Measurements from ENCODE around the gene CLSTN2.

CLSTN2 gene

DNA sequence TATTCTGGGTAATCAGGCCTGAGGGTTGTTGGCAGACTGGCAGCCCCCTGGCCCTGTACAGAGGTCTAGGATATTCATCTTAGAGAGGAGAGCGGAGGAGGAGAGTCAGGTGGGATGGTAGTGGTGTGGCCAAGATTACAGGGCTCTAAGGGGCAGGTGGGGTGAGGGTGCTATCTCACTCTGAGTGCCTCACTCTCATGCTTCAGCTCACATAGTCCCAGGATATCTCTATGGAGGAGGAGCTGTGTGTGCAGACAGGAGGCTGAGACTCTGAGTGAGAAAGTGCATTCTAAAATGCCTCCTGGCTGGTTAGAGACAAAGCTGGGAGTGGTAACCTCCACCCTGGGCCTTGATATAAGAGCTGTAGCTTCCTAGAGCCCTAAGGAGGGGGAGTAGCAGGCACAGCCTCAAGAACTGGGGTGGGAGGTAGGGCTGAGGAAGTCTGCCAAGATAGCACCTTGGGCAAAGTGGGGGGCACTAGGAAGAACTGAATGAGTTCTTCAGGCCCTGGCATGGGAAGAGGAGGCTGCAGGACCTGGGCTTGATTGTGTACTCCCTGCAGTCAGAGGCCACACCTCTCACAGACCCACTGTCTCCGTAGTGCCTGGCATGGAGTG lies 39.9 kb downstream of the CLSTN2 start:
- ChIA-PET POLR2A (no interaction called here), CTCF (no interaction called here)
- TF ChIP-seq, protein P1, sequence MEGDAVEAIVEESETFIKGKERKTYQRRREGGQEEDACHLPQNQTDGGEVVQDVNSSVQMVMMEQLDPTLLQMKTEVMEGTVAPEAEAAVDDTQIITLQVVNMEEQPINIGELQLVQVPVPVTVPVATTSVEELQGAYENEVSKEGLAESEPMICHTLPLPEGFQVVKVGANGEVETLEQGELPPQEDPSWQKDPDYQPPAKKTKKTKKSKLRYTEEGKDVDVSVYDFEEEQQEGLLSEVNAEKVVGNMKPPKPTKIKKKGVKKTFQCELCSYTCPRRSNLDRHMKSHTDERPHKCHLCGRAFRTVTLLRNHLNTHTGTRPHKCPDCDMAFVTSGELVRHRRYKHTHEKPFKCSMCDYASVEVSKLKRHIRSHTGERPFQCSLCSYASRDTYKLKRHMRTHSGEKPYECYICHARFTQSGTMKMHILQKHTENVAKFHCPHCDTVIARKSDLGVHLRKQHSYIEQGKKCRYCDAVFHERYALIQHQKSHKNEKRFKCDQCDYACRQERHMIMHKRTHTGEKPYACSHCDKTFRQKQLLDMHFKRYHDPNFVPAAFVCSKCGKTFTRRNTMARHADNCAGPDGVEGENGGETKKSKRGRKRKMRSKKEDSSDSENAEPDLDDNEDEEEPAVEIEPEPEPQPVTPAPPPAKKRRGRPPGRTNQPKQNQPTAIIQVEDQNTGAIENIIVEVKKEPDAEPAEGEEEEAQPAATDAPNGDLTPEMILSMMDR (IDR thresholded peaks at IDR 0.05; ENCODE audit: control extremely low read depth, extremely low read depth, low read depth, missing control alignments) = no peak
- no peak for DNase-seq (ENCODE audit: extremely low spot score)

DNA sequence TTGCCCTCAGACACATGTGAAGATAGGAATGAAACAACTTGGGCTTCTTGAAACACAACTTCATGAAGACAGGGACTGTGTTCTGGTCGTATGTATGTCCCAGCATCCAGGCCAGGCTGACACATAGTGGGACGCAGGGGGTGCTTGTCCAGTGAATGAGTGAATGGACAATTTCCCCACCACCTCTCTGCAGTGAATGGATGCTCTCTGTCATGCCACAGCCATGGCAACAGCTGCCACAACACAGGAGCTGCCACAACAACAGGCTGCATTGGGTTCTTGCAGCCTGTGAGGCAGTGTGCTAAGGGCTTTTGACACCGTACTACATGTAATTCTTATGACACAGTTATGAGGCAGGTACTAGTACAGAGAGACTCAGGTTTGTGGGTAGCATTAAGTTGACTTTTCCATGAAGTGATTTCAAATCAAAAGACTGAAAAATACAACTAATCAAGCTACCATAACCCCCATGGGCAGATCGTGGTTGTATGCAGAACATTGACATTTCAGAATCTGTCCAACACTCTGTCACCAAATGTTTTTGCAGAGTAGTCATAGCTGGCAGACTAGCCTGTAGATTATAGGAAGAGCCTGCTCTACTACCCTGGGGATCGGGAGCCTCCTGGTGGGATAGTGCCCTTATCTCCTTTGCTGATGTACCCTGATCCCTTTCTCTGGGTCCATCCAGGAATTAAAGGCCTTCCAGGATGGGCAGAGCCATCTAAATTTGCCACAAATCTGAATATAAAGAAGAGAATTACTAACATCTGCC lies 40.8 kb downstream of the CLSTN2 start:
- TF ChIP-seq, protein P1 (IDR thresholded peaks at IDR 0.05; ENCODE audit: control extremely low read depth, extremely low read depth, low read depth, missing control alignments) = no peak
- POLR2A ChIA-PET = no interaction called here
- CTCF ChIA-PET = interaction anchor here (1.2 kb wide), 1 partner anchor 9 kb away, joined by 3 read pairs; no protein-coding TSS in a partner anchor
- no peak for DNase-seq (ENCODE audit: extremely low spot score)

DNA sequence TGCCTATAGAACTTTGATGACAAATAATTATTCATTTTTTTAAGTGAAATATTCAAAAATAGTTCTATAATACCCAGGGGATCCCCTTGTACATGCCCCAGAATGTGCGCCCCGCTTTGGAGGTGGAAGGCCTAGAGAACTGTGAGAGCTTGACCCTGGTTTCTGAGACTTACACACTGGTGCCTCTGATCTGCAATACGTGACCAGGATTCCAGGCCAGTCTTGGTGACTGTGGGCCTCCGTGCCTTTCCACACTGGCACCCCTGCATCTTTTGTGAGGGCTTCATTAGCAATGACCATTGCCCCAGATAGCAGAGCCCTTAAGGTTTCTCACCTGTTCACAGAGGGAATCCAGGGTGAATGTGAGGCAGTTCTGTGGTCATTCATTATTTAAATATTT lies 44.0 kb downstream of the CLSTN2 start:
- no peak for DNase-seq (ENCODE audit: extremely low spot score)
- TF ChIP-seq, protein P1 (IDR thresholded peaks at IDR 0.05; ENCODE audit: control extremely low read depth, extremely low read depth, low read depth, missing control alignments) = no peak
- ChIA-PET CTCF (interaction anchor here (1.3 kb wide), 1 partner anchor 14 kb away, joined by 4 read pairs; no protein-coding TSS in a partner anchor), POLR2A (no interaction called here)

DNA sequence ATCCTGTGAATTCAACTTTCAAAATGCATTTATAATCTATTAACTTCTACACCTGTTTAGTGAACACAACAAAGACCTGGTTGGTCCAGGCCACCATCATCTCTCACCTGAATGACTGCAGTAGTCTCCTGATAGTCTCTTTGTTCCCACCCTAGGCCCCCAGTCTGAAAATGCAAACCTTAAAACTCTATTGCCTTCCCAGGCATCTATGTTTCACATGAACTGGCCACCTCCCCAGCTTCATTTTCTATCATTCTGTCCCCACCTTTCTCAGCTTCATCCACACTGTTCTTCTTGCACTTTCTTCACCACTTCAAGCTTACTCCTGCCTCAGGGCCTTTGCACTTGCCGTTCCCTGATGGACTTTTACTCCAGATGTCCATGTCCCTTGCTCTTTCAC lies 45.0 kb downstream of the CLSTN2 start:
- TF ChIP-seq, protein P1 (IDR thresholded peaks at IDR 0.05; ENCODE audit: control extremely low read depth, extremely low read depth, low read depth, missing control alignments) = no peak
- no peak for DNase-seq (ENCODE audit: extremely low spot score)
- POLR2A ChIA-PET = no interaction called here
- CTCF ChIA-PET = interaction anchor here (0.9 kb wide), 1 partner anchor 9 kb away, joined by 3 read pairs; no protein-coding TSS in a partner anchor

DNA sequence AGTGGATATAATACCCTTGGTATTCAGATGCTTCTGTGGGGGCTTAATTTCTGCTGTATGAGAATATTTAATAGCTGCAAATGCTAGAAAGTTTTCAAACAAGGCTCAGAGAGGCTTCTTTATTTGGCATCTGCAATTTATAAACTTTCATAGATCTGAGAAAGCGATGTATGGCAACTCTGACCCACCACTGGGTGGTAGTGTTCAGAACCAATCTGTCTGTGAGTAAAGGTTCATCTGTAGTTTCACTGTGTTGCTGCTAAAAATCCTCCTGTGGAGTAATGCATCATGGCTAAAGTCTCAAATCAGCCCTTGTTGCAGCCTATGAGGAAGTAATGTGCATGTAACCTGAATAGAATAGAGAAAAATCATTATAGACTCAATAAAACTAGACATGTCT lies 47.4 kb downstream of the CLSTN2 start:
- no peak for DNase-seq (ENCODE audit: extremely low spot score)
- POLR2A ChIA-PET = no interaction called here
- TF ChIP-seq, protein P1 (IDR thresholded peaks at IDR 0.05; ENCODE audit: control extremely low read depth, extremely low read depth, low read depth, missing control alignments) = no peak
- CTCF ChIA-PET = no interaction called here

DNA sequence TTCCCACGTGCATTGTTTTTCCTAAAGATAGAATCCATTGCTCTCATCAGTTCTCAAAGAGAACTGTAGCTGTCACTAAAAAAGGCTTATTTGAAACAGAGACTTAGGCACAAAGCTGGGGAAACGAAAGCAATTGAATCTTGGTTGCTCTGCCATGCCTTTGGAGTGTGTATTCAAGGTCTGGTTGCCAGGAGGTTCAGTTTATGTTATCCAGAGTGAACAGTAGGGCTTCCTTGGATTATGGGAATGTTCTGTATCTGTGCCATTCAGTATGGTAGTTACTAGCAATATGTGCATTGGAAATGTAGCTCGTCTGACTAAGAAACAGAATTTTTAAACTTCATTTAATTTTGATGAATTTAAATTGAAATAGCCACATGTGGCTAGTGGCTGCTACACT lies 50.6 kb downstream of the CLSTN2 start:
- ChIA-PET CTCF (no interaction called here), POLR2A (no interaction called here)
- DNase-seq (ENCODE audit: extremely low spot score) = no peak
- TF ChIP-seq, protein P1 (IDR thresholded peaks at IDR 0.05; ENCODE audit: control extremely low read depth, extremely low read depth, low read depth, missing control alignments) = no peak
